Activated CD8-positive, alpha-beta T cell treated with anti-CD3 and anti-CD28 coated beads for 36 hours (primary cell): ENCODE data around the gene NME7. TPM values are rescaled to one million over a fixed set of nuclear protein-coding genes. Genes with fewer than 3 reads are reported as not detected.
A peak's percentile ranks its signal among the peaks of the same experiment; 100 is the strongest.

Experiments
- ATAC-seq: fragments of 200-7000 bp; cut with Tn5 transposase; one replicate; pipeline ENCODE4 v1.10.0; 2021; ENCODE audit warnings: mild to moderate bottlenecking, moderate library complexity
- CTCF ChIA-PET: fragments of 350-600 bp; sonication (Branson Sonifier 250); formaldehyde crosslinking; loops from one replicate; lab custom pipeline; 2021; ENCODE audit warnings: antibody characterized with exemption; lab: Charles Lee
- POLR2A ChIA-PET: fragments of 350-600 bp; sonication (Branson Sonifier 250); formaldehyde crosslinking; loops from one replicate; lab custom pipeline; 2021; ENCODE audit warnings: antibody characterized with exemption; lab: Charles Lee
- DNase-seq: peaks from one replicate; pipeline ENCODE4 v3.0.0-alpha.2; 2020
- H3K27ac Mint-ChIP-seq: one replicate; pipeline ENCODE4 v1.8.0; 2021; ENCODE audit warnings: mild to moderate bottlenecking, mixed read lengths
- H3K27me3 Mint-ChIP-seq: one replicate; pipeline ENCODE4 v1.8.0; 2021; ENCODE audit warnings: mixed read lengths
- H3K36me3 Mint-ChIP-seq: one replicate; pipeline ENCODE4 v1.8.0; 2021; ENCODE audit warnings: low read depth, mixed read lengths
- H3K4me1 Mint-ChIP-seq: one replicate; pipeline ENCODE4 v1.8.0; 2021; ENCODE audit warnings: low read depth, mixed read lengths
- H3K4me3 Mint-ChIP-seq: one replicate; pipeline ENCODE4 v1.8.0; 2021; ENCODE audit warnings: mild to moderate bottlenecking, moderate library complexity, mixed read lengths
- H3K9me3 Mint-ChIP-seq: one replicate; pipeline ENCODE4 v1.8.0; 2021; ENCODE audit warnings: mixed read lengths
- intact Hi-C: fragments of 100-400 bp; cut with micrococcal nuclease; formaldehyde crosslinking; loops from one replicate; pipeline ENCODE4 v1.10.0; 2022
- total RNA-seq, 2 experiments: library from RNA; stranded (reverse); gene quantifications; one replicate each; pipeline ENCODE4 v1.2.3, GENCODE V29; 2021
- TF ChIP-seq, protein P1 (sequence below): fragments of 200-600 bp; IDR thresholded peaks from one replicate; pipeline ENCODE4 v1.8.0; 2022; ENCODE audit warnings: antibody characterized with exemption, mild to moderate bottlenecking

NME7 gene
- total RNA-seq, 2 experiments from 2014 or later = 15.3 to 17.4 TPM

DNA sequence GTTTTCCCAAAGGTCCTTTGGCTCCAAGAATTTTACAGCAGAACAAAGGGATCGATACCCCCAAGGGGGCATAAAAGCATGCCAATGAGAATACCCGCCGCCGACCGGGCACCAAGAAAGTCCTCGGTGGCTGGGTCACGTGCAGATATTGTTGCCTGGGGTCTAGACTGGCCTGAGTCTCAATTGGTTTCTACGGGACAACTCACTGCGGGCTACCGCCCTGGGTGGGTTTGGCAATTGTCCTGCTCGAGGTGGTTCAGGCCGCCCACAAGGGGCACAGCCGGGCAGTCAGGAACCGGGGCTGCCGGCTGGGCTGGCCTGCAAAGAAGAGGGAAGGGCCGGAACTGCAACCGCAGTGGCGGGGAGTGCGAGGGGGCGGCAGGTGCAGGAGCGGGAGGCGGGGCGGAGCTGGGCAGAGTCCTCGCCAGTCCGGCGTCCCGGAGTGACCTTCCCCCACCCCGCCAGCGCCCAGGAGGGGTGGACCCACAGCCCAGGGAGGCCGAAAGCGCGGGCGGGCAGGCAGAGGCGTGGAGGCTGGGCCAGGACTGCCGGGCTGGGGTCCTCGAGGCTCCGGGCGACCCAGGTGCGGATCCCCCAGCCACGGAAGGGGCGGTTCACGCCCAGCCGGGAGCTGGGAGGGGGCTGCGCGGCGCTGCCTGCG is 262.0 kb downstream of the NME7 start:
- intact Hi-C loops = loop anchor here (10.0 kb wide), 1 partner anchor 259 kb away; the partner anchor contains the start of genes BLZF1 and NME7

DNA sequence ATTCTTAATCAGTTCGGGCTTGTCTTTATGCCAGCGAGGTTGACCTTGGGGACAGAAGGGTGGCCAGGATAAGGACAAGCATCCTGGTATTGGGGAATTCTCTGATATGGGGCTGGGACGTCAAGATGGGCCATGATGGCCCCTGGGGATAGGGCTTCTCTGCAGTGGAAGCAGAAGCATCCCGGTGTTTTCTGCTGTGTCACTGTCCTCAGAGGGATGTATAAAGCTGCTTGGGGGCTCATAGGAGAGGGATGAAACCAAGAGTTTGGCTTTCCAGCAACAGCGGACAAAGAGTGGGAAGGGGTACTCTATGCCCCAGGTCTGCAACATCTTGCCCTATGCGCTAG is 262.5 kb downstream of the NME7 start:
- H3K27ac Mint-ChIP-seq = no peak overlapping the region
- DNase-seq = no peak
- intact Hi-C loops = loop anchor here (10.0 kb wide), 1 partner anchor 260 kb away; the partner anchor contains the start of genes BLZF1 and NME7
- TF ChIP-seq, protein P1, sequence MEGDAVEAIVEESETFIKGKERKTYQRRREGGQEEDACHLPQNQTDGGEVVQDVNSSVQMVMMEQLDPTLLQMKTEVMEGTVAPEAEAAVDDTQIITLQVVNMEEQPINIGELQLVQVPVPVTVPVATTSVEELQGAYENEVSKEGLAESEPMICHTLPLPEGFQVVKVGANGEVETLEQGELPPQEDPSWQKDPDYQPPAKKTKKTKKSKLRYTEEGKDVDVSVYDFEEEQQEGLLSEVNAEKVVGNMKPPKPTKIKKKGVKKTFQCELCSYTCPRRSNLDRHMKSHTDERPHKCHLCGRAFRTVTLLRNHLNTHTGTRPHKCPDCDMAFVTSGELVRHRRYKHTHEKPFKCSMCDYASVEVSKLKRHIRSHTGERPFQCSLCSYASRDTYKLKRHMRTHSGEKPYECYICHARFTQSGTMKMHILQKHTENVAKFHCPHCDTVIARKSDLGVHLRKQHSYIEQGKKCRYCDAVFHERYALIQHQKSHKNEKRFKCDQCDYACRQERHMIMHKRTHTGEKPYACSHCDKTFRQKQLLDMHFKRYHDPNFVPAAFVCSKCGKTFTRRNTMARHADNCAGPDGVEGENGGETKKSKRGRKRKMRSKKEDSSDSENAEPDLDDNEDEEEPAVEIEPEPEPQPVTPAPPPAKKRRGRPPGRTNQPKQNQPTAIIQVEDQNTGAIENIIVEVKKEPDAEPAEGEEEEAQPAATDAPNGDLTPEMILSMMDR = no peak
- H3K4me1 Mint-ChIP-seq = peaks cover 27% of the 10 kb centered on the region
- peaks cover 7% of the 10 kb centered on the region for H3K27me3 Mint-ChIP-seq
- peak overlapping the region; percentile 65 for H3K4me3 Mint-ChIP-seq
- ChIA-PET CTCF (interaction anchor here (1.2 to 1.8 kb wide), 2 partner anchors 18 to 243 kb away, joined by 3 to 5 read pairs; no protein-coding TSS in a partner anchor), POLR2A (interaction anchor here (0.7 kb wide), 1 partner anchor 788 kb away, joined by 3 read pairs; no protein-coding TSS in a partner anchor)
- H3K36me3 Mint-ChIP-seq = no peaks in the 10 kb centered on the region
- no peak for ATAC-seq
- no peaks in the 10 kb centered on the region for H3K9me3 Mint-ChIP-seq

More for the DNA sequence above, 262.0 kb downstream of the NME7 start:
- Mint-ChIP-seq H3K4me1 (peaks cover 32% of the 10 kb centered on the region), H3K4me3 (peak overlapping the region; percentile 65), H3K27me3 (peaks cover 7% of the 10 kb centered on the region), H3K9me3 (no peaks in the 10 kb centered on the region), H3K36me3 (no peaks in the 10 kb centered on the region), H3K27ac (no peak overlapping the region)
- peak; percentile 47 for DNase-seq
- ATAC-seq = peak; percentile 1
- ChIA-PET POLR2A (no interaction called here), CTCF (interaction anchor here (1.2 to 1.8 kb wide), 2 partner anchors 18 to 243 kb away, joined by 3 to 5 read pairs; no protein-coding TSS in a partner anchor)
- TF ChIP-seq, protein P1 = no peak

DNA sequence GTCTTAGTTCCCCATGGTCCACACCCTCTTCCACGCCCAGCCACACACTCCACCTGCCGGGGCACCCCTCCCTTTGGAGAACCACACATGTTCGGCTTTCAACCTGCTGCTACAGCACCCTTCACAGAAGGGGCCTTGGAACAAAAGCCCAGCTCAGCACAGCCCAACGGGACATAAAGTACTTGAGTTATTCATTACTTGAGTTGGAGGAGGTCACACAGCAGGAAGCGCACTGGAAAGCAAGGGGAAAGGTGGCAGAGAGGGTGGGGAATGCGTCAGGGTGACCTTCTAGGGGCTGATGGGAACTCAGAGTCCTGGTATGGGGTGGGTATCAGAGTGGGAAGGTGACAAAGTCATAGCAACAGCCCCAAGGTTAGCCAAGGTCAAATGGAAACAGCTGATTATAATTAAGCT is 264.1 kb downstream of the NME7 start:
- DNase-seq (no peak), ATAC-seq (no peak)
- ChIA-PET POLR2A (no interaction called here), CTCF (interaction anchor here (1.0 to 1.1 kb wide), 2 partner anchors 9 to 500 kb away, joined by 3 read pairs; no protein-coding TSS in a partner anchor)
- H3K36me3 Mint-ChIP-seq = no peaks in the 10 kb centered on the region
- H3K27ac Mint-ChIP-seq = no peak overlapping the region
- TF ChIP-seq, protein P1 = no peak
- H3K27me3 Mint-ChIP-seq = peaks cover 7% of the 10 kb centered on the region
- intact Hi-C loops = loop anchor here (10.0 kb wide), 1 partner anchor 261 kb away; the partner anchor contains the start of genes BLZF1 and NME7
- H3K4me1 Mint-ChIP-seq = peaks cover 17% of the 10 kb centered on the region
- no peaks in the 10 kb centered on the region for H3K9me3 Mint-ChIP-seq
- H3K4me3 Mint-ChIP-seq = no peak overlapping the region

DNA sequence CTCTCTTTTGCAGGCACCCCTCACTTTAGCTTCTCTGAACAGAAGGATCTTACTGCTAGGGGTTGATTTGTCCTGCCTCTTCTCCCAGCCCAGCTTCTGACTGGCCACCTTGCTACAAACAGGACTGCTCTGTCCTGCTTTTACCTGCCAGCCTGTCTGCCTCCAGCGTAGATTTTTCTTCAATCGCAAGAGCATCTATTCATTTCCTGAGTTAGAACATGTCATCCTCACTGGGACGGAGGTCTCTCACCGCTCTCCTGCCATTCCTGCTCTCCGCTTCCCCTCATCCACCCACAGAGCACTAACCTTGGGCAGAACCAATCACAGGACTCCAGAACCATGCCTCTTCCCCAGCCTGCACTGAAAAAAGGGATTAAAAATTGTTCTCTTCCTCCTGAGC is 264.6 kb downstream of the NME7 start:
- H3K36me3 Mint-ChIP-seq = no peaks in the 10 kb centered on the region
- DNase-seq (no peak), ATAC-seq (no peak)
- ChIA-PET CTCF (no interaction called here), POLR2A (no interaction called here)
- H3K9me3 Mint-ChIP-seq = no peaks in the 10 kb centered on the region
- TF ChIP-seq, protein P1 = no peak
- H3K4me3 Mint-ChIP-seq = no peak overlapping the region
- no peak overlapping the region for H3K27ac Mint-ChIP-seq
- intact Hi-C loops = loop anchor here (10.0 kb wide), 1 partner anchor 262 kb away; the partner anchor contains the start of genes BLZF1 and NME7
- H3K4me1 Mint-ChIP-seq = peaks cover 12% of the 10 kb centered on the region
- peaks cover 7% of the 10 kb centered on the region for H3K27me3 Mint-ChIP-seq

DNA sequence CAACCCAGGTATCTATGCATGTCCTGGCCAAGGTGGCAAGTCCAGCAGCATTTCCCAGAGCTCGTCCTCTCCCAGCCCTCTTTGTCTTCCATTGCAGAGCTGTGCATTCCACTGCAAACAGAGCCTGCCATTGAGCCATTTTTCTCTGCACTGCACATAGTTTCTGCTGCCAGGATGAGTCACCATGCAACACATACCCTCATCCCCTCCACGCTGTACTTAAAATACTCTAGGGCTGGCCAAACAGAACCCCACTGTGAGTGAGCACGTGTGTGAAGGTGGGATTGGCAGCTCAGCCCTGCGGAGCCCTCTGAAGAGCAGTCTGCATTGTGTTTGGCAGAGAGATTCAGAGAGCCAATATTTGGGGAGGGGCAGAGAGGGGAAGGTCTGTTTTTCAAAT is 265.0 kb downstream of the NME7 start:
- peaks cover 5% of the 10 kb centered on the region for H3K27me3 Mint-ChIP-seq
- intact Hi-C loops = loop anchor here (10.0 kb wide), 1 partner anchor 262 kb away; the partner anchor contains the start of genes BLZF1 and NME7

More for the DNA sequence above, 265.0 kb downstream of the NME7 start:
- no peak overlapping the region for H3K27ac Mint-ChIP-seq
- DNase-seq (no peak), ATAC-seq (no peak)
- H3K4me1 Mint-ChIP-seq = peaks cover 8% of the 10 kb centered on the region
- no peaks in the 10 kb centered on the region for H3K36me3 Mint-ChIP-seq
- POLR2A ChIA-PET = interaction anchor here (1.1 kb wide), 1 partner anchor 13 kb away, joined by 3 read pairs; no protein-coding TSS in a partner anchor
- TF ChIP-seq, protein P1 = no peak
- no peaks in the 10 kb centered on the region for H3K9me3 Mint-ChIP-seq
- CTCF ChIA-PET = no interaction called here
- no peak overlapping the region for H3K4me3 Mint-ChIP-seq
